Measurements from ENCODE around the gene CLK4.

DNA sequence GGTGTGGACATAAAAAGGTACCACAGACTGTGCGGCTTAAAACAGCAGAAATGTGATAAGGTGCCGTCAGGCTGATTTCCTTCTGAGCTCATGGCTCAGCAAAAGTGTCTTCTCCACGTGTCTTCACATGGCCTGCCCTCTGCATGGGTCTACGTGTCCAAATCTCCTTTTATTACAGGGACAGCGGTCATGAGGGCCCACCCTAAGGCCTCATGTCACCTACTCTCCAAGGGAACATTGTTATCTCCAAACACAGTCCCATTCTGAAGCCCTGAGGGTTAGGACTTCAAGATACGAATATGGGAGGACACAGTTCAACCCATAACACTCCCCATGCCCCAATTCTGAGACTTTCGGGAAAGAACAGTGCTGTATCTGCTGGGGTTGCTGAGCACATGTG, 71.8 kb downstream of the CLK4 start:
- TF ChIP-seq CTCF (IDR thresholded peaks at IDR 0.05; ENCODE audit: control extremely low read depth in 1 of 3, insufficient read depth in 1 of 3, low read depth in 1 of 3, low read length in 3 of 3) (no peak), POLR2A (IDR thresholded peaks at IDR 0.05; ENCODE audit: control extremely low read depth in 1 of 2, low read depth in 2 of 2, low read length in 2 of 2) (no peak), SP1 (IDR thresholded peaks at IDR 0.05; ENCODE audit: low read depth, low read length) (no peak), CEBPB (IDR thresholded peaks at IDR 0.05; ENCODE audit: low read depth, low read length) (no peak), NANOG (IDR thresholded peaks at IDR 0.05; ENCODE audit: insufficient read depth, low read depth, low read length, poor library complexity, severe bottlenecking) (no peak), SUZ12 (IDR thresholded peaks at IDR 0.05; ENCODE audit: low read length) (no peak), MAX (IDR thresholded peaks at IDR 0.05) (no peak), CBX5 (IDR thresholded peaks at IDR 0.05; ENCODE audit: low read depth, low read length) (no peak), RAD21 (IDR thresholded peaks at IDR 0.05 in 1 of 2, conservative IDR thresholded peaks at IDR 0.05 in 1 of 2; ENCODE audit: low read depth in 2 of 2, low read length in 2 of 2) (no peak), GABPA (IDR thresholded peaks at IDR 0.05; ENCODE audit: borderline replicate concordance, insufficient read depth, low read length) (no peak), EP300 (IDR thresholded peaks at IDR 0.05; ENCODE audit: borderline replicate concordance in 1 of 2, low read depth in 2 of 2, low read length in 2 of 2) (no peak), TCF12 (IDR thresholded peaks at IDR 0.05; ENCODE audit: low read depth, low read length) (no peak)
- TF ChIP-seq, protein P1, sequence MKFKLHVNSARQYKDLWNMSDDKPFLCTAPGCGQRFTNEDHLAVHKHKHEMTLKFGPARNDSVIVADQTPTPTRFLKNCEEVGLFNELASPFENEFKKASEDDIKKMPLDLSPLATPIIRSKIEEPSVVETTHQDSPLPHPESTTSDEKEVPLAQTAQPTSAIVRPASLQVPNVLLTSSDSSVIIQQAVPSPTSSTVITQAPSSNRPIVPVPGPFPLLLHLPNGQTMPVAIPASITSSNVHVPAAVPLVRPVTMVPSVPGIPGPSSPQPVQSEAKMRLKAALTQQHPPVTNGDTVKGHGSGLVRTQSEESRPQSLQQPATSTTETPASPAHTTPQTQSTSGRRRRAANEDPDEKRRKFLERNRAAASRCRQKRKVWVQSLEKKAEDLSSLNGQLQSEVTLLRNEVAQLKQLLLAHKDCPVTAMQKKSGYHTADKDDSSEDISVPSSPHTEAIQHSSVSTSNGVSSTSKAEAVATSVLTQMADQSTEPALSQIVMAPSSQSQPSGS (IDR thresholded peaks at IDR 0.05; ENCODE audit: low read length) = no peak

Measured in H1 (cell line).